ENCODE data around the gene UBASH3B.
"Not testable (repeated sequence)": the region's sequence is repeated elsewhere in the genome, so short reads cannot be mapped to it uniquely, and the experiment has no call there.

UBASH3B gene

GRCh38 chr11:122655527-122656072 lies at the start of gene UBASH3B:
TSS of gene UBASH3B (plus strand) at chr11:122655722. CDS start at chr11:122656050, 328 bp downstream.
- in situ Hi-C loops (cut with HindIII; ENCODE audit: low pct_ligation_motif_present, low pct_unique_long_range_greater_than_20kb, low sequenced_read_pairs), result no loop called here
- DNase-seq, result peak; percentile 90

GRCh38 chr11:122607162-122607561 lies 48.4 kb upstream of the UBASH3B start:
- DNase-seq, result not testable (repeated sequence)

GRCh38 chr11:122612123-122612824 lies 43.2 kb upstream of the UBASH3B start:
- in situ Hi-C loops (cut with HindIII; ENCODE audit: low pct_ligation_motif_present, low pct_unique_long_range_greater_than_20kb, low sequenced_read_pairs), result no loop called here

More at GRCh38 chr11:122607162-122607561, 48.4 kb upstream of the UBASH3B start:
- in situ Hi-C loops (cut with HindIII; ENCODE audit: low pct_ligation_motif_present, low pct_unique_long_range_greater_than_20kb, low sequenced_read_pairs), result not testable (repeated sequence)

GRCh38 chr11:122616718-122617117 lies 38.8 kb upstream of the UBASH3B start:
- in situ Hi-C loops (cut with HindIII; ENCODE audit: low pct_ligation_motif_present, low pct_unique_long_range_greater_than_20kb, low sequenced_read_pairs), result no loop called here
- DNase-seq, result no peak

More at GRCh38 chr11:122612123-122612824, 43.2 kb upstream of the UBASH3B start:
- DNase-seq, result no peak

- in situ Hi-C loops (cut with HindIII; ENCODE audit: low pct_ligation_motif_present, low pct_unique_long_range_greater_than_20kb, low sequenced_read_pairs), result no loop called here
Observed at GRCh38 chr11:122617297-122617696, 38.2 kb upstream of the UBASH3B start.

GRCh38 chr11:122617926-122618325 lies 37.6 kb upstream of the UBASH3B start:
- DNase-seq, result peak; percentile 41
- in situ Hi-C loops (cut with HindIII; ENCODE audit: low pct_ligation_motif_present, low pct_unique_long_range_greater_than_20kb, low sequenced_read_pairs), result no loop called here

More at GRCh38 chr11:122617297-122617696, 38.2 kb upstream of the UBASH3B start:
- no peak for DNase-seq

- no peak for DNase-seq
- in situ Hi-C loops (cut with HindIII; ENCODE audit: low pct_ligation_motif_present, low pct_unique_long_range_greater_than_20kb, low sequenced_read_pairs), result no loop called here
Observed at GRCh38 chr11:122618927-122619326, 36.6 kb upstream of the UBASH3B start.

- in situ Hi-C loops (cut with HindIII; ENCODE audit: low pct_ligation_motif_present, low pct_unique_long_range_greater_than_20kb, low sequenced_read_pairs), result no loop called here
- DNase-seq, result no peak
Observed at GRCh38 chr11:122619757-122620156, 35.8 kb upstream of the UBASH3B start.

GRCh38 chr11:122625501-122625900 lies 30.0 kb upstream of the UBASH3B start:
- in situ Hi-C loops (cut with HindIII; ENCODE audit: low pct_ligation_motif_present, low pct_unique_long_range_greater_than_20kb, low sequenced_read_pairs), result not testable (repeated sequence)

GRCh38 chr11:122625976-122626665 lies 29.4 kb upstream of the UBASH3B start:
- in situ Hi-C loops (cut with HindIII; ENCODE audit: low pct_ligation_motif_present, low pct_unique_long_range_greater_than_20kb, low sequenced_read_pairs), result no loop called here
- no peak for DNase-seq

More at GRCh38 chr11:122625501-122625900, 30.0 kb upstream of the UBASH3B start:
- DNase-seq, result not testable (repeated sequence)

- in situ Hi-C loops (cut with HindIII; ENCODE audit: low pct_ligation_motif_present, low pct_unique_long_range_greater_than_20kb, low sequenced_read_pairs), result no loop called here
Observed at GRCh38 chr11:122627745-122628144, 27.8 kb upstream of the UBASH3B start.

GRCh38 chr11:122628810-122629555 lies 26.5 kb upstream of the UBASH3B start:
- DNase-seq, result peak; percentile 73
- in situ Hi-C loops (cut with HindIII; ENCODE audit: low pct_ligation_motif_present, low pct_unique_long_range_greater_than_20kb, low sequenced_read_pairs), result no loop called here

More at GRCh38 chr11:122627745-122628144, 27.8 kb upstream of the UBASH3B start:
- DNase-seq, result no peak

GRCh38 chr11:122632181-122632824 lies 23.2 kb upstream of the UBASH3B start:
- DNase-seq, result no peak
- in situ Hi-C loops (cut with HindIII; ENCODE audit: low pct_ligation_motif_present, low pct_unique_long_range_greater_than_20kb, low sequenced_read_pairs), result no loop called here

- peak; percentile 58 for DNase-seq
- in situ Hi-C loops (cut with HindIII; ENCODE audit: low pct_ligation_motif_present, low pct_unique_long_range_greater_than_20kb, low sequenced_read_pairs), result no loop called here
Observed at GRCh38 chr11:122633219-122633829, 22.2 kb upstream of the UBASH3B start.

- DNase-seq, result no peak
- in situ Hi-C loops (cut with HindIII; ENCODE audit: low pct_ligation_motif_present, low pct_unique_long_range_greater_than_20kb, low sequenced_read_pairs), result no loop called here
Observed at GRCh38 chr11:122634501-122634900, 21.0 kb upstream of the UBASH3B start.

GRCh38 chr11:122637541-122637940 lies 18.0 kb upstream of the UBASH3B start:
- in situ Hi-C loops (cut with HindIII; ENCODE audit: low pct_ligation_motif_present, low pct_unique_long_range_greater_than_20kb, low sequenced_read_pairs), result no loop called here
- no peak for DNase-seq

GRCh38 chr11:122642472-122642922 lies 13.0 kb upstream of the UBASH3B start:
- in situ Hi-C loops (cut with HindIII; ENCODE audit: low pct_ligation_motif_present, low pct_unique_long_range_greater_than_20kb, low sequenced_read_pairs), result no loop called here
- peak; percentile 96 for DNase-seq

GRCh38 chr11:122642971-122643370 lies 12.6 kb upstream of the UBASH3B start:
- DNase-seq, result peak; percentile 83
- in situ Hi-C loops (cut with HindIII; ENCODE audit: low pct_ligation_motif_present, low pct_unique_long_range_greater_than_20kb, low sequenced_read_pairs), result no loop called here
